ENCODE measurements around the gene UPB1.
"Not testable (repeated sequence)": the region's sequence is repeated elsewhere in the genome, so short reads cannot be mapped to it uniquely, and the experiment has no call there.

UPB1 gene

DNA sequence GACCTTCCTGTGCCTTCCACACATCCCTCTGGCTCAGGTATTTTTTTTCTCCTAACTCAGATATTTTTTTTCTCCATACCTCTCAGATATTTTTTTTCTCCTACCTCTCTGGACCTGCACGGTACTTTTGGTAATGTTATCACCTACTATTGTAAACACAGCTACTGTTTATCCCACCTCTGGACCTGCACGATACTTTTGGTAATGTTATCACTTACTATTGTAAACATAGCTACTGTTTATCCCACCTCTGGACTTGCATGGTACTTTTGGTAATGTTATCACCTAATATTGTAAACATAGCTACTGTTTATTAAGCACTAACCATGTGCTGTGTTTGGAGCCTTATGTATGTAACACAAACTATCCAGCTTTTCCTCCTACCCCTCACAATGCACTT, 12.1 kb upstream of the UPB1 start:
- DNase-seq = no peak

DNA sequence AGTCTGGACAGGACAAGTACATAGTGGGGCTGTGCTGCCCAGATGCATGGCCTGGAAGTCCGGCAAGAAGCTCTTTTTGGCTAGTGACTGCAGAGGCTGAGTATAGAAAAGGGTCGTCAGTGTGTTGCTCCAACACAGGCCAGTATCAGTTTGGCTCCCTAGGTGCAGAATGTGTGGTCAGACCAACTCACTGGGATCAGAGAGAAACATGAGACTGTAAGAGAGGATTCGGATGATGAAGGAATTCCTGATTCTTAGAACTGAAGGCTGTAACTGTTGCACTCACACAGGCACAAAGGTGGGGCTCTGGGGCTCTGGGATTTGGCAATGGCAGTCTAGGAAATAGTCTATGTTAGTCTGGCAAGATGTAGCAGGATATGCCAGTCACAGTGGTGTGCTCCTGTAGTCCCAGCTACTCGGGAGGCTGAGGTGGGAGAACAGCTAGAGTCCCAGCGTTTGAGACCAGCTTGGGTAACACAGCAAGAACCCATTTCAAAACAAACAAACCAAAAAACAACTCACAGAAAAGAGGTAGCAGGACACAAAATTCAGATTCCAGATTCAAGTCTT, 11.1 kb upstream of the UPB1 start:
- no peak for DNase-seq

DNA sequence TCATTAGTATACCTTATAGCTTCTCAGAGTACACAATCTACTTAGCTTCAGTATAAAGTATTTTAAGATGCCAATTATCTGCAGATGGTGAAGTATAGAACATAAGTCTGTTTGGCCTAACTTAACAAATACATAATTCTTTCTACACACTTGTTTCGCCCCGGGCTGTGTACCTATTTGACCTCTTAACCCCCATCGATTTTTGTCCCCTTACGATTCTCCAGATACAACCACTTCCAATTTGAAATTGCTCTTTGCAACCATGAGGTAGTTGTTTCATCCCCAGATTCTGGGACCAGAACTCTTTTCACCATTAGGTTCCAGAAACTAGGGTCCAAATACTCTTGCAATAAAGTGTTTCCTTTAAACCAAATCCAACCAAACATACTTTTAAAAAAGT, 10.0 kb upstream of the UPB1 start:
- no peak for DNase-seq

DNA sequence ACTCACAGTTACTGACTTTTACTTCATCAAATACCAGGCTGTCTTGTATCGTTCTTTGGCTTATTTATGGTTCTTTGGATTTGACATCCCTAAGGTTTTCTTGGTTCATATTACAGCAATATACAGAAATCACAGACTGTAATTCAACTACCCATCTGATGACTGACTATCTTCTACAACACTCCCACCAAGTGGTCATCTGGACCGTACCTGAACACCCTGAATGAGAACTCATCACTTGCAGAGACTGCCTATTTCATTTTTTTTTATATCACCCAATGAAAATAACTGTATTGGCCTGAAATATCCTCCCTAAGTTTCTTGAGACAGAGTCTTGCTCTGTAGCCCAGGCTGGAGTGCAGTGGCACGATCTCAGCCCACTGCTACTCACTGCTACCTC, 9.5 kb upstream of the UPB1 start:
- DNase-seq = peak; percentile 27

DNA sequence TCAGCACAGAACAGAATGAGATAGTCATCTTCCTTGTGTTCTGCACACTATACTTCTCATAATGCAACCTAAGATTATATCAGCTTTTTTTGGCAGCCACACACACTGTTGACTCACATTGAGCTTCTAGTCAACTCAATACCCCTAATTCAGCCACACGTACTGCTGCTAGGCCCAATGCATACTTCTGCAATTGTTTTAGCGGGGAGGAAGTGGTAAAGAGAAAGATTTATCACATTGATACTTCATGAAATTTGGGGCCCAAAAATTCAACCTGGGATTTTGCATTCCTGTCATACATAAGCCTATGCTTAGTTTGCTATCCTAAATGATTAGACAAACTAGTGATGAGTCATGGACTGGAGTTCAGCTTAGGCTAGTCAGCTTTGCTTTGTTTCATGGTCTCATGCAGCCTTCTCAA, 8.6 kb upstream of the UPB1 start:
- DNase-seq = no peak

DNA sequence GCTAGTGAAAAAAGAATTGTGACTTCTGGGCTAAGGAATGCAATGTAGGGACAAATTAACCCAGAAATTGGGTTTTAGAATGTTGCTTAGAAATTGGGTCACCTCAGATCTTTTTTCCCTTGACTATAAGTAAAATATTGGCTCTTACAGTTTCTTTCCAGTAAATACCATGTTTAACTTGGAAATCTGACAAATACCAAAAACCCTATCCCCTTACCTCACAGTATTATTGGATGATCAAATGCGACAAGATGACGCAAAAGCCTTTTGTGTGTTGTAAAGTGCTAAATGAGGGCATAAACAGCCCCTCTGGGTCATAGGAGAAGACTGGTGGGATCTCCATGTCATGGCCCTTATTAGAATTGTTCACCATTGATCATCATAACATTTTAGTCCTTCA, 6.1 kb upstream of the UPB1 start:
- DNase-seq = no peak

DNA sequence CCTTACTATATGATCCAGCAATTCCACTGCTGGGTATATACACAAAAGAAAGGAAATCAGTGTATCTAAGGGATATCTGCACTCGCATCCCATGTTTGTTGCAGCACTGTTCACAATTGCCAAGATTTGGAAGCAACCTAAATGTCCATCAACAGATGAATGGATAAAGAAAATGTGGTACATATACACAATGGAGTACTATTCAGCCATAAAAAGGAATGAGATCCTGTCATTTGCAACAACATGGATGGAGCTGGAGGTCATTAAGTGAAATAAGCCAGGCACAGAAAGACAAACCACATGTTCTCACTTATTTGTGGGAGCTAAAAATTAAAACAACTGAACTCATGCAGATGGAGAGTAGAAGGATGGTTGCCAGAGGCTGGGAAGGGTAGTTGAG, 5.7 kb upstream of the UPB1 start:
- DNase-seq = not testable (repeated sequence)

DNA sequence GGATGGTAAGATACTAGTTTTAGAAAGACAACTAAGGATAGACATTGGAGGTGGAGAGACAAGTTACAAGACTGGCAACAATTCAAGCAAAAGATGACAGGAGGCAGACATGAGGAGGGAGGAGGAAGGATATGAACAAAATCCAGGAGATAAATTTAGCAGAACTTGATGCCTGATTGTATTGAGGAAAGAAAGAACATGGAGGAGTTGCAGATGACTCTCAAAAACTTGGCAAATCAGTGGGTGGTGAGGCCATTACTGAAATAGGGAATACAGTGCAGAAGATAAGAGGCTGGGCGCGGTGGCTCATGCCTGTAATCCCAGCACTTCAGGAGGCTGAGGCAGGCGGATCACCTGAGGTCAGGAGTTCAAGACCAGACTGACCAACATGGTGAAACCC, 2.7 kb upstream of the UPB1 start:
- no peak for DNase-seq

DNA sequence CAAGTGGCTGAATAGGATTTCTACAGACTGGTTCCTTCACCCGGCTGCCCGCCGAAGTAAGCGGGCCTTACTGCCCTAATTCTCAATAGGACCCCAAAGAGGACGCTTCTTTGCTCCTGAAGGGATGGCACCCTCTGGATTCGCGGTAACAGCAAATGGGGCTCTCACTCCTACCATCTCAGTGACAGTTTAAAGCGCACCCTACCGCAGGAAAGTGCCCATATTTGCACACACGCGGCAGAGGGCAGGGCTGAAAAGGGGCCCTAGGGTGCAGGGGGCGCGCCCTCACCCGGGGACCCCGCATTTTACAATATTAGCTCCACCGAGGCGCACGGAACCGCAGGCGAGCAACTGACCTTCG, 985 bp upstream of the UPB1 start:
- DNase-seq = no peak

DNA sequence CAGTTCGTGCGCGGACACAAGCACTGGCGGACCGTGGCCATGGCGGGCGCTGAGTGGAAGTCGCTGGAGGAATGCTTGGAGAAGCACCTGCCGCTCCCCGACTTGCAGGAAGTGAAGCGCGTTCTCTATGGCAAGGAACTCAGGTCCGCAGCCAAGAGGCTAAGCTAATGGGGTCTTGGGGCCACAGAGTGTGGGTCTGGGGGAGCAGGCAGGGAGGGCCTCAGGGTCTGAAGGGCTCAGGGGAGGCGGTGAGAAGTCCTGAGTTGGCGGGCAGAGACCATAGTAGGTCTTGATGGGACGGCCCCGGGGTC, 188 bp downstream of the UPB1 start:
- no peak for DNase-seq

DNA sequence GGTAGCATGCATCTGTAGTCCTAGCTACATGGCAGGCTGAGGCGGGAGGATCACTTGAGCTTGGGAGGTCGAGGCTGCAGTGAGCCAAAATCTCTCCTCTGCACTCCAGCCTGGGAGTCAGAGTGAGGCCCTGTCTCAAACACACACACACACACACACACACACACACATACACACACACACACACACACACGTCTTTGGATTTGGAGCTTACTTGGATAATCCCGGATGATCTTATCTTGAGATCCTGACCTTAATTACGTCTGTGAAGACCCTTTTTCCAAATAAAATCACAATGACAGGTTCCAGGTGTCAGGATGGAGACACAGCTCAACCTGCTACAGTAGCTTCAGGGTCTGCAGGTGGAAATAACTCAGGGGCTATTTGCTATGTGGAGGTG, 1.1 kb downstream of the UPB1 start:
- DNase-seq = no peak

DNA sequence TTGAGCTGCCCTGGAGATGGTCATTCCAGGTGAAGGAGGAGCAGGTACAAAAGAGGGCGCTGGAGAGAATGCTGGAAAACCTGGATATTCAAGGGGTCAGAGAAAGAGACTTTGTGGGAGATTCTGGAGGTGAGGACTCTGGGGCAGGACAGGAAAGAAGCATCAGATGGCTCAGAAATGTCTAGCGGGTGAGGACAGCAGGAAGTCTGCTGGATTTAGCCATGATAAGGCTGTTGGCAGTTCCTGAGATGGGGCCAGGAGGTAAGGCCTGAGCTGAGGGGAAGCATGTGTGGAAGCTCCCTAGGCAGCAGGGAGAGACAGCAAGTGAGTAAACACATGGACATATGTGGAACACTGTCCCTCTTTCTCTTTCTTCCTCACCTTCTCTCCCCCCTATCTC, 1.5 kb downstream of the UPB1 start:
- no peak for DNase-seq

DNA sequence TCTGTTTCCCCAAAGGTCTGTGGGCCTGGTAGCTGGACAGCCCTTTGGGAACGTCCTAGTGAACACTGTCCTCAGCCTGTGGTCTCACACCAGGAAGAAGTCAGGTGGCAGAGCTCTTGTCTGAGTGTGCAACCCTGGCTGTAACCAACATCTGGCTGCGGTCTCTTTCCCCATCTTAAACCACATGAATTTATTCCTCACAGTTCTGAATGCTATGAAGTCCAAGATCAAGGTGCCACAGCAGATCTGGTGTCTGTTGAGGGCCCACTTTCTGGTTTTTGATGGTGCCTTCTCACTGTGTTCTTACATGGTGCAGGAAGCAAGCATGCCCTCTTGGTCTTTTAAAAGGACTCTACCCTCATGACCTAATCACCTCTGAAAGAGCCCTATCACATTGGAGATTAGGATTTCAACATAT, 2.7 kb downstream of the UPB1 start:
- no peak for DNase-seq

DNA sequence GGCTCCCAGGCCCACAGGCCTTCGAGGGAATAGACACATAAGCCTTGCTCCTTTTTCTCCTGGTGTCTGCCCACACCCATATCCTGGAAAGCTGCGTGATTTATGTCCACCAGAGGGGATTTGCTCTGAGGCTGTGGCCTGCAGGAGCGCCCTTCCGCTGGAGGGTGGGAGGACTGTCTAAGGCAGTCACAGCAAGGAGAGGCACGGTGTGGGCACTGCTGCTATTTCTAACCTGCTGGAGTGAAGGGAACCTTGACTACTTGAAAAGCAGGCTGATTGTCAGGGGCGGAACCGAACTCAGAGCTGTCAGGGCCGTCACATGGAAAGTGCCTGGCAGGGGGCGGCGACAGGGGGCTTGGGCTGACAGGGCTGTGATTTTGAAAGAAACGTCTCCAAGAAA, 3.7 kb downstream of the UPB1 start:
- no peak for DNase-seq

DNA sequence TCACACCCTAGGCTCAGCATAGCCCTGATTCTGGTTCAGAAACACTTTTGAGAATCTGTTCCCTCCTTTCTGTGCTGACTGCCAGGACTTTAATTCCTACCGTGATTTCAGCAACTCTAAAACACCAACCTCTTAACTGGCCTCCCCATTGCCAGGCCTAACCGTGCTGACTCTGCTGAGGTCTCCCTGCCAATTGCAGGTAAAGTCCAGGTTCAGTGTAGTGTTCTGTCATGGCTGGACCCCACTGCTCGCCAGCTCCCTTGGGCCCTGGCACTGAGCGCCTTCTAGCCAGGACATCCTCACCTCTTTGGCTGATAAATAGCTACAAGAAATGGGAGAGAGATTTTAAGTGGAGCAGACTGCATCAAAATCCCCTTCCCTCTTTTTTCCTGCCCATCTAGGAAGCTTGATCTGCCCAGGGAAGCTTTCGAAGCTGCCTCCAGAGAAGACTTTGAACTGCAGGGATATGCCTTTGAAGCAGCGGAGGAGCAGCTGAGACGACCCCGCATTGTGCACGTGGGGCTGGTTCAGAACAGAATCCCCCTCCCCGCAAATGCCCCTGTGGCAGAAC, 4.7 kb downstream of the UPB1 start:
- DNase-seq = no peak

DNA sequence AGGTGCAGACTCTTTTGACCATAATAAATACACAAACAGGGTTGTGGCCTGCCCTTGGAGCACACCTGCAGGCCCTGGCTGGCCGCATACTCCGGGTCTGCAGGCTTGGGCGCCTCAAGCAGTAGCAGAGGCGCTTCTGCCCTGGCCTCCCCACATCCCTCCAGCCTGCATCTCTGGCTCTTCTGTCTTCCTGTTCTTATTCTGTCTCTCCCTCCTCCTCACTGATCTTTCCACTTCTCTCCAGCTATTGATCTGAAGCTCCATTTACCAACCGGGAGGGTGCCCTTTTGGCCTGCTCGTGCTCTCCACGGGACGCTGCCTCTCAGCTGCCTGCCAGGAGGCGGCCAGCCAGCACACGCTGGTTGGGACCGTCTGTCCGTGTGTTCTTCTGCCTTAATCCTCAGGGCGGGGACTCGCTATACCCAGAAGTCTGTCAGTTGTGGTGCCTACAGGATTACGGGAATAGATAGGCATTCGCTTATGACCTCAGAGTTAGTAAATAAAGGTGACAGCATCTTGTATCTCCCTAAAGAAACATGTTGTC, 5.2 kb downstream of the UPB1 start:
- DNase-seq = no peak

DNA sequence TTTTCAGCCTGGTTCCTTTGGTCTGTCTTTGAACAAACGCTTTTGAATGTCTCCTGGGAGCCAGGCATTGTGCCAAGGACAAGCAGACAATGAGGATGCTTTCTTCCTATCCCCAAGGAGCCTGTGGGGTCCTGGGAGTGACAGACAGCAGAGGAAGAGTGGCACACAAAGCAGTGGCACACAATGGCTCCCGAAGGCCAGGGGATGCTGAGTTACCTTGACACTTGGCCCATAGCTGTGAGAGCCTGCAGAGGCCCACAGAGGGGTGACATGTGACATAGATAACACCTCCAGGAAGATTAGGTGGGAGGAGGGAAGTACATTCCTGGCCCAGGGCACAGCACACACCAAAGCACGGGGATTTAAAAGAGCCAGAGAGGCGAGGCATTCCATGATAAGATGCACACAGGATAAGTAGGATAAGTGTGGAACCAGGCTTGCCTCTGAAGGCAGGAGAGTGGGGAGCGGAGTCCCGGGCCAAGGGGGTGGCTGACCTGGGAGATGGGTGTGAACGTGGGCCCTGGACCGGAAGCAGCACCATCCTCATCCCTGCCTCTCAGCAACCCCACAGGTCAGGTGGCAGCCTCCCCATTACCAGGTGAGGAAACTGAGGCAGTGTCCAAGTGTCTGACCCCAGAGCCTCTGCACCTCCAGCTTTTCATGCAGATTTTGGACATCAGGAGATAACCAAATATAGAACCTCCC, 6.3 kb downstream of the UPB1 start:
- DNase-seq = no peak

DNA sequence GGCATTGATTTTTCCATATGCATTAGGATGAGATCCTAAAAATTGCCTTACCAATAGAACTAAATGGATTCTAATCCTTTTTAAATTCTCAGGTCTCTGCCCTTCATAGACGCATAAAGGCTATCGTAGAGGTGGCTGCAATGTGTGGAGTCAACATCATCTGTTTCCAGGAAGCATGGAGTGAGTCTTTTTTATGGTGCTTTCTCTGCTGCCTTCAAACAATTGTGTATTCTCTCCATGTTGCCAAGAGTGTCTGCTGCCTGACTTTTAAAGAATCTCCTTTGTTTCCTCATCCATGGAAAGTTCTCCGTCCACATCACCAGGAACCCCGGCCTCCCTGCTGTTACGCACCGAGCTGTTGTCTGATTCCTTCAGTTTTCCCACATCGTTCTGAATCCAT, 6.9 kb downstream of the UPB1 start:
- DNase-seq = no peak

DNA sequence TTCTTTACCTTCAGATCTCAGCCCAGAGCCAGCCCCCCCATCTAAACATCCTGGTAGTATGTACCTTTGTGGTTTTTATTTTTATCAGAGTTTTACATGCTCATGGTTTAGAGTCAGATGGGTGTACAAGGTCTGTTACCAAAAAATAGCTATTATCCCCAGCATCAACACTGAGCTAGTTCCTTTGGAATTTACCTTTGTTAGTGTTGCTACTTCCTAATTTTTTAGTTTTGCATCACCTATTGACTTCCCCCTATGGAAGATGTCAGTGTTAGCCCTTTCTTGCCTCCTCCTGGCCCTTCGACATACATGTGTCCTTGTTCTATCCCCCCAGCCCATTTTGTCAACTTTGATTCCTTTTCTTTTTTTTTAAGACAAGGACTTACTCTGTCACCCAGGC, 7.4 kb downstream of the UPB1 start:
- no peak for DNase-seq

DNA sequence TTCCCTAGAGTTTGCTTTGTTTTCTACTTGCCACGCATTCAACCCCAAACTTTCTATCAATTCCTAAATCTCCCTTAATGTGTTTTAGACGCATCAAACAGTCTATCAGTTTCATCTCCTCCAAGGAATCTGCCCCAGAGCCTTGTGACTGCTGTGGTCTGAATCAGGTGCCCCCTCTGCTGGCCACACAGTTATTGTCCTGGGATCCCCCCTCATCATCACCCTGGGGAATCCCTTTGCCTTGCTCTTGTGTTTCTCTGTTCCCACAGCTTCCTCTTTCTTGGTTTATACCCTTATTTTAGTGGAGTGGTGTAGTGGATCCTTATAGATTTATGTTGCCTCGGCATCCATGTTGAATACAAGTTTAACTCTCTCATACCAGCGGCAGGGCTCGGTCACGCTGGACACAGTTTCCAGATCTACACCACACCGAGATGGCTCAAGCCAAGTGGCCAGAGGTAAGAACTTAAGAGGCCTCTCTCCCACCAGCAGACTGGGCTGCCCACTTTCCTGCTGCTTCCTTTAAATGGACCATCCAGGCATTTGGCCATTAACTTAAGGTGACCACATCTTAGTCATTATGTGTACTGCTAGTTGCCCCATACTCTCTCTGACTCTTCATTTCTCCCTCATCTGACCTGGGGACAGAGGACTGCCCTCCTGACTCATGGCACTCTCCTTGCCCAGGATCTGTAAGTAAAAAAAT, 8.2 kb downstream of the UPB1 start:
- DNase-seq = peak; percentile 81

DNA sequence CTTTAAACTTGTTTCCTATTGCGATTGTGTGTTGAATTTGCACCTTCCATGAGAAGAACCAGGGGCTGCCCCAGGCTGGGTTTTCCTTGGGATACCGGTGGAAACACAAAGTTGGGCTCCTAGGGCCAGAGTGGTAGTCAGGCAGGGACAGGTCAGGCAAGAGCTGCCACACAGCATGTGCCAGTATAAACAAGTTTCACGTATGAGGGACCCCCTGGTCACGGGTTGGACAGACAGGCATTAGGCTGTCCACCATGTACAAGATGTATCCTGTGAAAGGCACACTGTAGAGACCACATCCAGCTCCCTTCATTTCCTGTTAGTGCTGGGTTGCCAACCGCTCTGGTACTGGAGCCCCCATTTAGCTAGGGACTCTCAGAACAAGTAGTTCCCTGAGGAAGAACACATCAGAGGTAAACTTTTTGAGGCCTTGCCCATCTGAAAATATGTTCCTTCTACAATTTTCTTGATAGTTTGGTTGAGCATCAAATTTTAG, 8.8 kb downstream of the UPB1 start:
- no peak for DNase-seq

DNA sequence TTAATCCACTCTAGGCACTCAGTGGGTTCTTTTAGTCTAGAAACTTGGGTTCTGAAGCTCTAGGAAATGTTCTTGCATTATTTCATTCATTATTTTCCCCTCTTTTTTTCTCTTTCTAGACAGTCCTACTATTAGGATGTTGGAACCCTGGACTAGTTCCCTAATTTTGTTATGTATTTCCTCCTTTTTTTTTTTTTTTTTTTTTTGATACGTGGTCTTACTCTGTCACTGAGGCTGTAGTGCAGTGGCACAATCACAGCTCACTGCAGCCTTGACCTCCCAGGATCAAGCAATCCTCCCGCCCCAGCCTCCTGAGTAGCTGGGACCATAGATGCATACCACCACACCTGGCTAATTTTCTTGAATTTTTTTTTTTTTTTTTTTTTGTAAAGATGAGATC, 9.4 kb downstream of the UPB1 start:
- DNase-seq = no peak

DNA sequence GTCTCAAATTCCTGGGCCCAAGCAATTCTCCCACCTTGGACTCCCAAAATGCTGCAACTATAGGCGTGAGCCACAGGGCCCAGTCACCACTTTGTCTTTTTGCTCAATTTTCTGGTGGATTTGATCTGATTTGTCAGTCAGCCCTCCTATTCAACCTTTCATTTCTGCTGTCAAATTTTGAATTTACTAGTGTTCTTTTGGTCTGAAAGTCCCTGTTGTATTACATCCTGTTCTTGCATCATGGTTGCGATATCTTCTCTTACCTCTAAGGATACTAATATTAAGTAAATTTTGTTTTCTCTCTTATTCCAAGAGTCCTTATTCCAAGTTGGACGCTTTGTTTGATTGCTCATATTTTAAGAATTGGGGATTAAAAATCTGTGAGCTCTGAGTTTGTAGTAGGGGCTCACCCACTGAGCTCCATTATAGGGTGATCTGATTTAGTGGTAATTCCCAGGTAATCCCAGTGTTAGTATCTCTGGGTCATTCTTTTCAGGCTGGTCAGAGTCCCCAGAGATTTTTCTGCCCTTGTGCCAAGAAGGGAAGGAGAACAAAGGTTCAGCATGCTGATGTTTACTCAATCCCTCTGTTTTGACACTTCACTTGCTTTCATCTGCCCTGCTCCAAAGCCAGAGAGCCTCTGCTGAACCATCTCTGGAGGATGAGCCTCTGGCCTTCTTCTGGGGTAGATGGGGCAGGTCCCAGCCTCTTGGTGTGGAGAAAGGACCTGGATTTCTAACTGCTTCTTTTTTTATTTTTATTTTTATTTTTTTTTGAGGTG, 10.0 kb downstream of the UPB1 start:
- DNase-seq = no peak

All from CD4-positive, alpha-beta T cell treated with Interleukin-15 for 1 hour (primary cell).